GM18870 (cell line): Measurements from ENCODE around the gene KLK3.

Source experiments
- ATAC-seq: cut with Tn5 transposase; IDR thresholded peaks from one replicate; pipeline ENCODE4 v1.9.1; 2021; ENCODE audit warnings: moderate library complexity; ENCODE audit not compliant: unreplicated experiment

KLK3 gene

GRCh38 chr19:50830266-50831025 is 24.3 kb upstream of the KLK3 start:
- no peak for ATAC-seq

DNA sequence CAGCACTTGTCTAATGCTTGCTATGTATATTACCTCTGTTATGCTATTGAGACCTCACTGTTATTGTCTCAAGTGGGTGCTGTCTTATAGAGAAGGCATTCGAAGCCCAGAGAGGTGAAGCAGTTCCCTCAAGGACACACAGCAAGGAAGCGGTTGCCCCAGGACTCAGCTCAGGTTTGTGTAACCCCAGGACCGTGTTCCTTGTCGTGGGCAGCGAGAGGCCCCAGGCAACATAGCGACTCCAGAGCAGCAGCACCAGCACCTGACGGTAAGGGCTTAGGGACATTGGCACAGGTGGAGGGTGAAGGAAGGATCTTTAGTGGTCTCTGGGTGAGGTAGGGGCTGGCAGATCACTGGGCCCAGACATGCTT is 23.7 kb upstream of the KLK3 start:
- ATAC-seq = no peak

DNA sequence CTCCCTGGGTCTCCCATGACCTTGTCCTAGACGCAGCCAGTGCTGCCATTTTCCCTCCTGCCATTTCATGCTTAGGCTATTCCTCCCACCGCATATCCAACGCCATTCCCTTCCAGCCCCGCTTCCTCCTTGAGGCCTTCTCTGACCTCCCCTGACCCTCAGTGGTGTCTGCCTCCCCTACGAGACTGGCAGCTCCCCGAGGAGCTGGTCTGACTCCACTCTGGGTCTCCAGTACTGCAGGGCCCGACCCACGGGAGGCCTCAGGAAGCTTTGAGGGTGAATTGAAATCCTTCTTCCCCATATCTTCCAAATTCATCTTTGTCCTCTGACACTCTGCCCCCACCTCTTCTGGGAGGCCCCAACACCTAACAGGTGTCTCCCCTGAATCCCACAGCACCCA is 22.0 kb upstream of the KLK3 start:
- ATAC-seq = no peak

GRCh38 chr19:50833117-50833801 is 21.5 kb upstream of the KLK3 start, which contains the start of gene KLK15:
Gene KLK15 (minus strand): TSS chr19:50833574. CDS start chr19:50831492, 2,082 bp downstream.
- ATAC-seq = no peak

DNA sequence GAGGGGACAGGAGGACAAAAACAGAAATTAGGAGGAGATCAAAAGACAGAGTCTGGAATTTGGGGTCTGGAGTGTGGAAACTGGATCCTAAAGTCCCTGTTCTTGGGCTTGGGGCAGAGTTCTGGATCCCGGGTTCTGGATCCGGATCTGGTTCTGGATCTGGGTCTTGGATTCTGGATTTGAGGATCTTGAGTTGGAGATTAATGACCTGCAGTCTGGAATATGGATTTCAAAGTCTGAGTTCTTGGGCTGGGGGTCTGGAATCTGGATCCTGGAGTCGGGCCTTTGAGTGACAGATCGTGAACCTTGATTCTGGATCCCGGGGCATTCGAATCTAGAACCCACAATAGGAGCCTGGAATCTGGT is 20.9 kb upstream of the KLK3 start:
- no peak for ATAC-seq

DNA sequence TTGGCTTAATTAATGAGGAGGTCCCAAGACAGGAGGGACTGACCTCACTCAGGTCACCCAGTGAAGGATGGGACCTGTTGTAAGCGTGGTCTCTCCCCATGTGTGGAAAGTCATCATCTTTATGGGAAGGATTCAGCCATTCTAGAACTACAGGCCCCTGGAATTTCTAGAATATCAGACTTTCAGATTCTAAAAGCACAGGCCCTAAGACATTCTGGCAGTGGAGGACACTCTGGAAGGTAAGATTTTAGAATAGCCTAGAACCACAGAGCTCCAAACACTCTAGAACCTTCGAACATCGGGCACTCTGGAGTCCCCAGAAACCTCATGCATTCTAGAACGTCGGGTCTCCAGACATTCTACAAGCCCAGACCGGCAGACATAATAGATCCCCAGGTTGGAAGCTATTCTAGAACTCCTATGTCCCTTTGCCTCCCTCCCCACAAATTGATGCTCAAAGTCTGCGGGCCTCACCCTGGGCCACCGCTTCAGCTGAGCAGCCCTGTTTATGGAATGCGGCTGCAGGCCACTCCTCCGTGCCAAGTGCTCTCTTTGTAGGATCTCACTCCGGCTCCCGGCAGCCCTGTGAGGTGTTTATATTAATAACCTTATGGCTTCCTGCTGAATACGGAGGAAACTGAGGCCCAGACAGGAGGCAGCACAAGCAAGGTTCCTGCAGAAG is 19.5 kb upstream of the KLK3 start:
- no peak for ATAC-seq

- ATAC-seq = no peak
Observed at GRCh38 chr19:50835785-50836542, 18.8 kb upstream of the KLK3 start.

- ATAC-seq = no peak
Observed at GRCh38 chr19:50836543-50837195, 18.0 kb upstream of the KLK3 start.

GRCh38 chr19:50837300-50837699 is 17.4 kb upstream of the KLK3 start:
- ATAC-seq = no peak

GRCh38 chr19:50838239-50838638 is 16.5 kb upstream of the KLK3 start:
- no peak for ATAC-seq

GRCh38 chr19:50839712-50840655 is 14.7 kb upstream of the KLK3 start:
- no peak for ATAC-seq

- ATAC-seq = no peak
Observed at GRCh38 chr19:50842130-50842529, 12.6 kb upstream of the KLK3 start.

DNA sequence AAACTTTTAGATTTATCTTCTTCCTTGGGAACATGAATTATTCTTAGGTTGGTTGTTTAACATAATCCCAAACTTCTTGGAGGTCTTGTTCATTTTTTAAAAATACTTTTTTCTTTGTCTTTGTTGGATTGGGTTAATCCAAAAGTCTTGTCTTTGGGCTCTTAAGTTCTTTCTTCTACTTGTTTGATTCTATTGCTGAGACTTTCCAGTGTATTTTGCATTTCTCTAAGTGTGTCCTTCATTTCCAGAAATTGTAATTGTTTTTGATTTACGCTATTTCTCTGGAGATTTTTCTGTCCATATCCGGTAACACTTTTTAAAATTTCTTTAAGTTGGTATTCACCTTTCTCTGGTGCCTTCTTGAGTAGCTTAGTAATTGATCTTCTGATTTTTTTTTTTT is 11.5 kb upstream of the KLK3 start:
- no peak for ATAC-seq

DNA sequence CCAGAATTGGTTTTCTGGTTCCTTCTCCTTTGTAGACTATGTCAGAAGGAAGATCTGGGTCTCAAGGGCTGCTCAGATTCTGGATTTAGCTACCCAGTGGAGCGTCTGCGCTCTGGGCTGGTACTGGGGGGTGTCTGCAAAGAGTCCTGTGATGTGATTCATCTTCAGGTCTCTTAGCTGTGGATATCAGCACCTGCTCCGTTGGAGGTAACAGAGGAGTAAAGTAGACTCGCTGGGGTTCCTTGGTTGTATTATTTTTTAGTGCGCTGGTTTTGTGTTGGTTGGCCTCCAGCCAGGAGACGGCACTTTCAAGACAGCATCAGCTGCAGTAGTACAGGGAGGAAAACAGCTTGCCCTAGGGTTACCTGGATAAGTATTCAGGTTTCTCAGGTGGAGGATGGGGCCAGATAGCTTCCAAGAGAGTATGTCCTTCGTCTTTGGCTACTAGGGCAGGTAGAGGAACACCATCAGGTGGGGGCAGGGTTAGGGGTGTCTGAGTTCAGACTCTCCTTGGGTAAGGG is 11.0 kb upstream of the KLK3 start:
- ATAC-seq = no peak

DNA sequence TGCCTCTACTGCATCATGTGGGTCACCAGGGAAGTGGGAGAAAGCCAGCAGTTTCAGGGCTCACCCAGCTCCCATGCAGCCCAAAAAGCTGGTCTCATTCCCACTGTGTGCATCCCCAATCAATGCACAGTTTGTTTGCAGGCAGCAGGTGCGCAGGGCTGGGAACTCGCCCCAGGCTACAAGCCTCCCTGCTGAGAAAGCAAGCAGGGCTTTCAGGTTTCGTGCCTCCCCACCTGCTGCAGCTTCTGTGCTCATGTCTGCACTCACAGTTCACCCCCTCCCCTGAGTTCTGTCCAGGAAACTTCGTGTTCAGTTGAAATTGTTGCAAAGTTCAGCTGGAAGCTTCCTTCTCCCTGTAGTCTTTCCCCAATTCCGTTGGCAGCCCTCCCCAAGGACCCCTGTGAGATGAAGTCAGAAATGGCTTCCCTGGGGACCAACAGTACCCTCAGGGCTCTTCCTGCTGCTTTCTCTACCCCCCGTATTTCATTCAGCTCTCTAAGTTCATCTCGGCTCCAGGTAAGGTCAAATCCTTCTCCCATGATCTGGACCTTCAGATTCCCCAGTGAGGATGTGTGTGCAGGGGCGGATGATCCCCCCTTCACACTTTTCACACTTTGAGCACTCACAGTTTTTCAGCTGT is 10.3 kb upstream of the KLK3 start:
- no peak for ATAC-seq

DNA sequence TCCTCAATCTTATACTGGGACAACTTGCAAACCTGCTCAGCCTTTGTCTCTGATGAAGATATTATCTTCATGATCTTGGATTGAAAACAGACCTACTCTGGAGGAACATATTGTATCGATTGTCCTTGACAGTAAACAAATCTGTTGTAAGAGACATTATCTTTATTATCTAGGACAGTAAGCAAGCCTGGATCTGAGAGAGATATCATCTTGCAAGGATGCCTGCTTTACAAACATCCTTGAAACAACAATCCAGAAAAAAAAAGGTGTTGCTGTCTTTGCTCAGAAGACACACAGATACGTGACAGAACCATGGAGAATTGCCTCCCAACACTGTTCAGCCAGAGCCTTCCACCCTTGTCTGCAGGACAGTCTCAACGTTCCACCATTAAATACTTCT is 4.0 kb upstream of the KLK3 start:
- ATAC-seq = no peak

- ATAC-seq = no peak
Observed at GRCh38 chr19:50851620-50852019, 3.1 kb upstream of the KLK3 start.

DNA sequence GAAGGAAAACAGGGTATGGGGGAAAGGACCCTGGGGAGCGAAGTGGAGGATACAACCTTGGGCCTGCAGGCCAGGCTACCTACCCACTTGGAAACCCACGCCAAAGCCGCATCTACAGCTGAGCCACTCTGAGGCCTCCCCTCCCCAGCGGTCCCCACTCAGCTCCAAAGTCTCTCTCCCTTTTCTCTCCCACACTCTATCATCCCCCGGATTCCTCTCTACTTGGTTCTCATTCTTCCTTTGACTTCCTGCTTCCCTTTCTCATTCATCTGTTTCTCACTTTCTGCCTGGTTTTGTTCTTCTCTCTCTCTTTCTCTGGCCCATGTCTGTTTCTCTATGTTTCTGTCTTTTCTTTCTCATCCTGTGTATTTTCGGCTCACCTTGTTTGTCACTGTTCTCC is 2.7 kb downstream of the KLK3 start:
- no peak for ATAC-seq

DNA sequence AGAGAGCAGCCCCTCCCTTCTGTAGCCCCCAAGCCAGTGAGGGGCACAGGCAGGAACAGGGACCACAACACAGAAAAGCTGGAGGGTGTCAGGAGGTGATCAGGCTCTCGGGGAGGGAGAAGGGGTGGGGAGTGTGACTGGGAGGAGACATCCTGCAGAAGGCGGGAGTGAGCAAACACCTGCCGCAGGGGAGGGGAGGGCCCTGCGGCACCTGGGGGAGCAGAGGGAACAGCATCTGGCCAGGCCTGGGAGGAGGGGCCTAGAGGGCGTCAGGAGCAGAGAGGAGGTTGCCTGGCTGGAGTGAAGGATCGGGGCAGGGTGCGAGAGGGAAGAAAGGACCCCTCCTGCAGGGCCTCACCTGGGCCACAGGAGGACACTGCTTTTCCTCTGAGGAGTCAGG is 4.2 kb downstream of the KLK3 start:
- ATAC-seq = no peak
